Stimulated activated CD4-positive, alpha-beta T cell treated with anti-CD3 and anti-CD28 coated beads, TNF-alpha, amount 100 ng/mL, for 24 hours (primary cell): ENCODE data around the gene VWCE.
A peak's percentile ranks its signal among the peaks of the same experiment; 100 is the strongest.

ENCODE experiments used
- DNase-seq, 3 experiments: peaks; one replicate each; pipeline ENCODE4 v3.0.0-alpha.2; 2020; ENCODE audit warnings: low read depth in 3 of 3

The VWCE gene

GRCh38 chr11:61329871-61330270 is 34.8 kb upstream of the VWCE start:
- DNase-seq, result no peak

GRCh38 chr11:61328351-61328750 is 33.2 kb upstream of the VWCE start:
- DNase-seq, result no peak

- no peak for DNase-seq
Observed at GRCh38 chr11:61327669-61328071, 32.6 kb upstream of the VWCE start.

- DNase-seq, result no peak
Observed at GRCh38 chr11:61325649-61326414, 30.7 kb upstream of the VWCE start.

GRCh38 chr11:61315260-61315659 is 20.1 kb upstream of the VWCE start:
- DNase-seq, result no peak

GRCh38 chr11:61310749-61311148 is 15.6 kb upstream of the VWCE start:
- DNase-seq, result no peak

GRCh38 chr11:61309739-61310138 is 14.6 kb upstream of the VWCE start:
- DNase-seq, result no peak

GRCh38 chr11:61309141-61309540 is 14.0 kb upstream of the VWCE start:
- no peak for DNase-seq

- no peak for DNase-seq
Observed at GRCh38 chr11:61307354-61307753, 12.2 kb upstream of the VWCE start.

GRCh38 chr11:61306221-61306620 is 11.1 kb upstream of the VWCE start:
- no peak for DNase-seq

- no peak for DNase-seq
Observed at GRCh38 chr11:61305417-61305816, 10.3 kb upstream of the VWCE start.

- no peak for DNase-seq
Observed at GRCh38 chr11:61303725-61304124, 8.6 kb upstream of the VWCE start.

- no peak for DNase-seq
Observed at GRCh38 chr11:61302550-61302949, 7.4 kb upstream of the VWCE start.

GRCh38 chr11:61298663-61299244 is 3.6 kb upstream of the VWCE start:
- DNase-seq, result no peak

GRCh38 chr11:61297746-61298145 is 2.6 kb upstream of the VWCE start:
- DNase-seq, result no peak

- no peak for DNase-seq
Observed at GRCh38 chr11:61297341-61297740, 2.2 kb upstream of the VWCE start.

- no peak for DNase-seq
Observed at GRCh38 chr11:61295596-61295926, 445 bp upstream of the VWCE start.

GRCh38 chr11:61293867-61294716 is 1.0 kb downstream of the VWCE start:
- DNase-seq, result peak in 2 of 3 experiments; percentile 19 to 60

GRCh38 chr11:61292356-61292755 is 2.8 kb downstream of the VWCE start:
- no peak for DNase-seq

GRCh38 chr11:61290905-61291690 is 4.0 kb downstream of the VWCE start:
- peak in 1 of 3 experiments; percentile 7 for DNase-seq

- DNase-seq, result no peak
Observed at GRCh38 chr11:61287338-61287977, 7.7 kb downstream of the VWCE start.

- DNase-seq, result no peak
Observed at GRCh38 chr11:61283613-61284012, 11.5 kb downstream of the VWCE start.
